IPS-NIHi7 (cell line): ENCODE data around the gene COL9A3.
A peak's percentile ranks its signal among the peaks of the same experiment; 100 is the strongest.

Source experiments
- DNase-seq: peaks from one replicate; pipeline ENCODE4 v3.0.0; 2012; ENCODE audit warnings: mixed read lengths; ENCODE audit errors: extremely low spot score

The COL9A3 gene

DNA sequence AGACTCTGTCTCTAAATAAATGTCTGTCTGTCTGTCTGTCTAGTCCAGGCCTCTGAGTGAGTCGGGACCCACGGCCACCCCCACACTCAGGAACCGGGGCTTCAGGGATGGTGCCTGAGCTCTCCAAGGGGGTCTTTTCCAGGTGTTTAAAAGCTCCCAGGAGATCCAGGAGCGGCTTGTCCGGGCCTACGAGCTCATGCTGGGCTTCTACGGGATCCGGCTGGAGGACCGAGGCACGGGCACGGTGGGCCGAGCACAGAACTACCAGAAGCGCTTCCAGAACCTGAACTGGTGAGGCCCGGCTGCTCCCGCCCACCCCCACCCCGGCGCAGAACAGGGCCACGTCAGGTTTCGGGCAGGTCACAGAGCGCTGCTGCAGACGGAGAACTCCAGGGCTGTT, 5.5 kb upstream of the COL9A3 start:
- no peak for DNase-seq

DNA sequence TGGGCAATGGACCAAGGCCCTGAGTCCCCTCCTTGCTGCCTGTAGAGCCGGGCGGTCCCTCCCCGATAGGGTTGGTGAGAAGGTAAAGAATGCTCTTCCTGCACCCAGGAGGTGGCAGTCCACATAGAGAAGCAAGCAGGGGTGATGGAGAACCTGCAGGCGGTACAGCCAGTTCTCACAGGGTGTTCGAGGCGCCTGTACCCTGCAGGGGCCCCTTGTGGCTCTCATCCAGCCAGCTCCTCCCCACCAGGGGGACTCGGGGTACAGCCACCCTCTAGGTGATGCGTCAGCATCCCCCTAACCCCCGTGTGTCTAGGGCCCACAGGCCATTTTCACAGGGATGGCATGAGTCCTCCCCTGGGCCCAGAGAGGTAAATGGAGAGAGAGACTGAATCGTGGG, 5.1 kb upstream of the COL9A3 start:
- no peak for DNase-seq

DNA sequence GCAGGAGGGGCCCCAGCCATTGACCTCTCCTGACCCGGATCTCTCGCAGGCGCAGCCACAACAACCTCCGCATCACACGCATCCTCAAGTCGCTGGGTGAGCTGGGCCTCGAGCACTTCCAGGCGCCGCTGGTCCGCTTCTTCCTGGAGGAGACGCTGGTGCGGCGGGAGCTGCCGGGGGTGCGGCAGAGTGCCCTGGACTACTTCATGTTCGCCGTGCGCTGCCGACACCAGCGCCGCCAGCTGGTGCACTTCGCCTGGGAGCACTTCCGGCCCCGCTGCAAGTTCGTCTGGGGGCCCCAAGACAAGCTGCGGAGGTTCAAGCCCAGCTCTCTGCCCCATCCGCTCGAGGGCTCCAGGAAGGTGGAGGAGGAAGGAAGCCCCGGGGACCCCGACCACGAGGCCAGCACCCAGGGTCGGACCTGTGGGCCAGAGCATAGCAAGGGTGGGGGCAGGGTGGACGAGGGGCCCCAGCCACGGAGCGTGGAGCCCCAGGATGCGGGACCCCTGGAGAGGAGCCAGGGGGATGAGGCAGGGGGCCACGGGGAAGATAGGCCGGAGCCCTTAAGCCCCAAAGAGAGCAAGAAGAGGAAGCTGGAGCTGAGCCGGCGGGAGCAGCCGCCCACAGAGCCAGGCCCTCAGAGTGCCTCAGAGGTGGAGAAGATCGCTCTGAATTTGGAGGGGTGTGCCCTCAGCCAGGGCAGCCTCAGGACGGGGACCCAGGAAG, 4.5 kb upstream of the COL9A3 start:
- DNase-seq, result no peak

DNA sequence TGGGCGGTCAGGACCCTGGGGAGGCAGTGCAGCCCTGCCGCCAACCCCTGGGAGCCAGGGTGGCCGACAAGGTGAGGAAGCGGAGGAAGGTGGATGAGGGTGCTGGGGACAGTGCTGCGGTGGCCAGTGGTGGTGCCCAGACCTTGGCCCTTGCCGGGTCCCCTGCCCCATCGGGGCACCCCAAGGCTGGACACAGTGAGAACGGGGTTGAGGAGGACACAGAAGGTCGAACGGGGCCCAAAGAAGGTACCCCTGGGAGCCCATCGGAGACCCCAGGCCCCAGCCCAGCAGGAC, 4.0 kb upstream of the COL9A3 start:
- no peak for DNase-seq

- no peak for DNase-seq
Observed at GRCh38 chr20:62813588-62813987, 3.3 kb upstream of the COL9A3 start.

- DNase-seq, result no peak
Observed at GRCh38 chr20:62814060-62814708, 2.7 kb upstream of the COL9A3 start.

DNA sequence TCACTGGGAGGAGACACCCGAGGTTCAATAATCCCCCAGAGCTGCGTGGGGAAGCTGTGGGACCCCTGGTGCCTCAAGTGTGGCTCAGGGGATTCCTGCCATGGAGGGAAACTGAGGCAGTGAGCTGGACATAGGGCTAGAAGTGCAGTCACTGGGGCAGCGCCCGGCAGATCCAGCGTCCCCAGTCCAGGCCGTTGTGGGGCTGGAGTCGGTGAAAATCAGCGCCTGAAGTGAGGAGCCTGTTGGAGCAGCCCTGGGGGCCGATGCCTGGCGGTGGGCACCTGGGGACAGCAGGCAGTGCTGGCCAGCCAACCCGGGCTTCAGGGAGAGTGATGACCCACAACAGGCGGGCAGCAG, 2.2 kb upstream of the COL9A3 start:
- DNase-seq, result no peak

- peak; percentile 83 for DNase-seq
Observed at GRCh38 chr20:62815066-62815991, 1.5 kb upstream of the COL9A3 start.

- DNase-seq, result peak; percentile 87
Observed at GRCh38 chr20:62816031-62816883, 593 bp upstream of the COL9A3 start.

GRCh38 chr20:62817975-62818591, 1.2 kb downstream of the COL9A3 start:
- no peak for DNase-seq

DNA sequence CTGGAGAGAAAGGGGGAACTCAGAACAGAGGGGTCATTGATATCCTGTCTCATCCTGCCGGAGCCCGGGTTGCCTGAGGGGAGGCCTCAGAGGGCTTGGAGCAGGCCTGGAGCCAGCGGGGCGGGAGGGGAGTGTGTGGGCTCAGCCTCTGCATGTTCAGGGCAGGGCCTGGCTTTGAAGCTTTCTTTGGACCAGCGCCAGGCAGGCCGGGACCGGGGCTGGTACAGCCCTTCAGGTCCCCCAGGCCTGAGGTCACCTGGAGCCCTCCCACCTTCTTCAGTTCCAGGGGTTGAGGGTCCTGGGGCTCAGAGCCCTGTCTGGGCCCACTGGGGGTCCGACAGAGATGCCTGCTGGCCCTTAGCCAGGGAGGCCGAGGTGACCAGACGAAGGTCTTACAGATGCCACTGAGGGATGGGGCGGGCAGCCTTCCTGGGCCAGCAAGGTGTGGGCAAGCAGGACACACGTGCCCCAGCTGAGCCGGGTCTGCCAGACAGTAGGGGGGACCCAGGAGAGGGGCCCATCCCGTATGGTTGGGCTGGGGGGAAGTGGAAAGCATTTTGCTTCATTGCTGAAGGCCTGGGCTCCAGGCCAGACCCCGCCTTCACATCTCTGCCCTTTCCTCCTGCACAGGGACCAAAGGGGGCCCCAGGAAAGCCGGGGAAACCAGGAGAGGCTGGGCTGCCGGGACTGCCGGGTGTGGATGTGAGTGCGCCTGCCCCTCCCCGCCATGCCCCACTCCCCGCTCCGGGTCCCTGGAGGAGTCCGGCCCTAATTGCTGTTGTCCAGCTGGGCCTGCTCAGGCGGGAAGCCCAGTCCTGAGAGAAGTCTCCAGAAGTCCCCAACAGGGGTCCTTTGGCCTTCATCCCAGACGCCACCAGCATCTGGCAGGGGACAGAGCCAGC, 2.0 kb downstream of the COL9A3 start:
- no peak for DNase-seq

DNA sequence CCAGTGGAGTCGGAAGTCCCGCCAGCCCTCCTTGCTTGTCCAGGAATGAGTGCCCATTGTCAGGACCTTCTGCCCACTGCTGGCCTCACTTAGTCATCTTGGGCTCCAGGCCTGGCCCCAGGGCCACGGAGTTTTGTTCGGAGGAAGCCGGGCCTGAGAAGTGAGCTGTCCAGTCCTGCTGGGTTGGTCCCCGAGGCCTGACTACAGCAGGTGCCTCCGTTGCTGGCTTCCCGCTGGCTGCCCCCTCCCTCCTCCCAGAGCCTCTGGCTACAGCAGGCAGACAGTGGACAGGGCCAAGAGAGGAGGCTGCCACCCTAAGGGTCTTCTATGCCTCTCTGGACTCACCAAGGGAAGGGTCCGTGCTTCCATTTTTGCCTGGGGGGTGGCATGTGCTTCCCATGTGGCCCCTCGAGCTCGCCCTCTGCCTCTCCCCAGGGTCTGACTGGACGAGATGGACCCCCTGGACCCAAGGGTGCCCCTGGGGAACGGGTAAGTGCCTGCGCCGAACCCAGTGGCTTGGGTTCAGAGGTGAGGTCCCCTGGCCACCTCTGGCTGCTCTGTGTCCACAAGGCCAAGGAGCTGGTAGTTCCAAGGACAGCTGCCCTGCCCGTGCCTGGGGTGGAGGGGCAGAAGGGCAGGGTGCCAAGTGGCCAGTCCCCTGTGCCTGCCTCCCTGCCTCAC, 2.8 kb downstream of the COL9A3 start:
- DNase-seq, result no peak

DNA sequence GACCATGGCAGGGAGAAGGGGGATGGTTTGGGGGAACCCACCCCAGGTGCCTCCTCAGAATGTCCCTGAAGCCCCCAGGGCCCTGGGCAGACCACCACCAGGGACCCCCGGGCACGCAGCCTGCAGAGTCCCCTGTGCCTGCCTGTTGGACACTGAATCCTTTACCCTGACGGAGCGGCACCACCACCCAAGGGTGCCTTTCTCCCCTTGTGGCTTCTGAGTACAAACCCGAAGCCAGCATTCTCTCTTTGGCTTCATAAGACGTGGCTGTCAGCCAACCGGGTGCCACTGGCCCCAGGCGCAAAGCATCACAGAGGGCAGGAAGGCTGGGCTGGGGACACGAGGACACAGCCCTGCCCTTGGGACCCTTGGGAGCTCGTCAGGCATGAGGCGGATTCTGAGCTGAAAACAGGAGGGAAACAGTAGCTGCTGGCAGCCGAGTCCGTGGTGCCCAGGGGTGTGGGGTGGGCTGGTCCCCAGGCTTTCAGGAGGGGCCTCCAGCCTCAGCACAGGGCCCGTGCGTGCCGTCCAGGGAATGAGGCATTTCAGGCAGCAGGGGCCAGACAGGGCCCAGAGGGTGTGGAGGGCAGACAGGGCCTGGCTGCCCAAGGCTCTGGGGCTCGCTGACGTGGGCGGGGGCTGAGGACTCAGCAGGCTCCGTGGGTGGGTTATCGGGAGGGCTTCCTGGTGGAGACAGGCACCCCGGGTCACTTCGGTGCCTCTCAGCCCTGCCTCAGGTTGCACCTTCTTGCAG, 3.5 kb downstream of the COL9A3 start:
- no peak for DNase-seq

DNA sequence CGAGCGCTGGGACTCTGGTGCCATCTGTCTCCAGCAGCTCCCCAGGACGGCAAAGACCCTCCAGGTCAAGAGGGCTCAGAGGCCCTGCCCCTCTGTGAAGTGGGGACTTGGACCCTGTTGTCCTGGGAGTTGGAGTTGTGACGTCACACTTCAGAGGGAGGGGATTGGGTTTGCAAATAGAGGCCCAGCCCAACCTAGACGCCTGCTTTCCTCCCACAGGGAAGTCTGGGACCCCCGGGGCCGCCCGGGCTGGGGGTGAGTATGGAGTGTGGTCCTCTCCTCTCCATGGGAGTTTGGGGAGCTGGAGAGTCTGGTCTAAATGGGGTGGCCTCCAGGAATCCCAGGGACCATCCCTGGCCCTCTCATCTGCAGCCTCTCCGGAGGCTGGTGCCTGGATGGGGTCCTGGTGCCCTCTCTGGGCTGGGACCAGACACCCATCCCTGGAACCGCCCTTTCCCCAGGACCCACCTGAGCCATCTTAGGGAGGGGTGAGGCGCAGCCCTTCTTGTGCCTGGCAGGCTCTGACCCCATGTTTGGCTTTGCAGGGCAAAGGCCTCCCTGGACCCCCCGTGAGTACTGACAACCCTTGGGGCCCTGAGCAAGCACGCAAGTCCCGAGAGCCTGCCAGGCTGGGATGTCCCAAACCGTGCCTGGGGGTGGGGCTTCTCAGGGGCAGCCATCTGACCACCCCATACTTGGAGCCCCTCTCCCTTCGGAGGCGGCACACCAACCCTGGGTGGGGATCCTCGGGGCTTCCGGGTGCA, 4.3 kb downstream of the COL9A3 start:
- no peak for DNase-seq

GRCh38 chr20:62821726-62822210, 4.9 kb downstream of the COL9A3 start:
- DNase-seq, result no peak

DNA sequence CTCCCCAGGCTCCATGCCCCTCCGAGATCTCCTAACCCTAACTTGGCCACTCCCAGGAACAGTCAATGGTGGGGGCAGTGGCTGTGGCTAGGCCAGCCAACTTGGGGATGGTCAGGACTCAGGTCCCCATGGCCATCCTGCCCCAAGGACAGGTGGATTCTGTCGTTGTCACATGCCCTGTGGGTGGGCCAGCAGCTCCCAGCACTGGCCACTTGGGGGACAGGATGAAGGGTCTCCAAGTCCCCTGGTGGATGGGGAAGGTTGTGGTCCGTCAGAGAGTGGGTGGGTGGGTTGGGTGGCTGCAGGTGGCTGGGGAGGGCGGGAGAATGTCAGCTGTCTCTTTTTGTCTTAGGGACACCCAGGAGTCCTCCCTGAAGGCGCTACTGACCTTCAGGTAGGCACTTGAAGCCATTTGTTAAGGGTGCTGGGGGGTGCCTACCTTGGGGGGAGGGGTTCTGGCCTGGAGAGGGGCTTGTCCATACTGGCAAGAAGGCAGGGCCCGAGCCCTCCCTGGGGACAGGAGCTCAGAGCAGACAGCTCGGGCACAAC, 5.5 kb downstream of the COL9A3 start:
- no peak for DNase-seq

GRCh38 chr20:62822788-62823651, 6.2 kb downstream of the COL9A3 start:
- DNase-seq, result peak; percentile 70
